Bronchial epithelial cell (primary cell): Measurements from ENCODE around the gene PRICKLE2. TPM values are rescaled to one million over a fixed set of nuclear protein-coding genes. Genes with fewer than 3 reads are reported as not detected.

ENCODE experiments used
- DNase-seq: peaks from one replicate; pipeline ENCODE4 v3.0.0-alpha.2; 2010; ENCODE audit warnings: low read depth
- FAIRE-seq: peaks from 2 replicates; lab custom pipeline; 2011; peaks lifted over from hg19 to GRCh38; lab: Jason Lieb, UNC
- H3K27me3 ChIP-seq: 2 replicates; pipeline ENCODE4 v1.5.1; 2011; ENCODE audit warnings: low read length; ENCODE audit not compliant: control insufficient read depth, insufficient read depth
- H3K36me3 ChIP-seq: 2 replicates; pipeline ENCODE4 v1.5.1; 2011; ENCODE audit warnings: low read length; ENCODE audit not compliant: control insufficient read depth, insufficient read depth
- H3K4me3 ChIP-seq: 2 replicates; pipeline ENCODE4 v1.5.1; 2011; ENCODE audit warnings: mild to moderate bottlenecking, low read depth, low read length, control low read depth
- CTCF ChIP-seq: IDR thresholded peaks from 2 replicates; pipeline ENCODE4 v1.5.1; 2011; ENCODE audit warnings: mild to moderate bottlenecking, moderate library complexity, low read length, control low read depth, inconsistent platforms; ENCODE audit not compliant: insufficient read depth, severe bottlenecking
- total RNA-seq: library from RNA; depleted of rRNA; stranded (reverse); fragments of >200 nt; gene quantifications from 2 replicates; pipeline ENCODE4 v1.2.1, GENCODE V29; 2014

The PRICKLE2 gene
- 1.4 and 2.4 TPM in 2 replicates for total RNA-seq

GRCh38 chr3:64224826-64225610 is at the start of gene PRICKLE2:
Gene PRICKLE2, minus strand, starts transcription at chr3:64225466. Its CDS starts 26,539 bp downstream, at chr3:64198927.
- FAIRE-seq (peak; percentile 40), DNase-seq (no peak)
- TF ChIP-seq CTCF, result no peak
- Histone ChIP-seq H3K27me3 (no peaks in the 10 kb centered on the region), H3K4me3 (no peak within 1 kb of the TSS), H3K36me3 (no peaks in the 10 kb centered on the region)

GRCh38 chr3:64272842-64273241 is 47.6 kb upstream of the PRICKLE2 start:
- TF ChIP-seq CTCF, result no peak
- Histone ChIP-seq H3K4me3 (no peak overlapping the region), H3K27me3 (no peaks in the 10 kb centered on the region), H3K36me3 (no peaks in the 10 kb centered on the region)
- DNase-seq (no peak), FAIRE-seq (no peak)

GRCh38 chr3:64272271-64272670 is 47.0 kb upstream of the PRICKLE2 start:
- DNase-seq (no peak), FAIRE-seq (no peak)
- Histone ChIP-seq H3K4me3 (no peak overlapping the region), H3K27me3 (no peaks in the 10 kb centered on the region), H3K36me3 (no peaks in the 10 kb centered on the region)
- TF ChIP-seq CTCF, result no peak

- no peak for FAIRE-seq
- Histone ChIP-seq H3K4me3 (no peak overlapping the region), H3K36me3 (no peaks in the 10 kb centered on the region), H3K27me3 (no peaks in the 10 kb centered on the region)
- DNase-seq, result no peak
- TF ChIP-seq CTCF, result no peak
Observed at GRCh38 chr3:64271631-64272030, 46.4 kb upstream of the PRICKLE2 start.

GRCh38 chr3:64270866-64271260 is 45.6 kb upstream of the PRICKLE2 start:
- FAIRE-seq (no peak), DNase-seq (no peak)
- no peaks in the 10 kb centered on the region for H3K36me3 ChIP-seq
- no peak for TF ChIP-seq CTCF
- no peak overlapping the region for H3K4me3 ChIP-seq
- H3K27me3 ChIP-seq, result no peaks in the 10 kb centered on the region
